NCI-H2029 treated with DMSO at 0.1 percent for 48 hours (cell line): ENCODE measurements around the gene ARFGEF3.

Experiments used
- DNase-seq: peaks from one replicate; lab custom pipeline; 2025; lab: John Stamatoyannopoulos, UW

ARFGEF3 gene

DNA sequence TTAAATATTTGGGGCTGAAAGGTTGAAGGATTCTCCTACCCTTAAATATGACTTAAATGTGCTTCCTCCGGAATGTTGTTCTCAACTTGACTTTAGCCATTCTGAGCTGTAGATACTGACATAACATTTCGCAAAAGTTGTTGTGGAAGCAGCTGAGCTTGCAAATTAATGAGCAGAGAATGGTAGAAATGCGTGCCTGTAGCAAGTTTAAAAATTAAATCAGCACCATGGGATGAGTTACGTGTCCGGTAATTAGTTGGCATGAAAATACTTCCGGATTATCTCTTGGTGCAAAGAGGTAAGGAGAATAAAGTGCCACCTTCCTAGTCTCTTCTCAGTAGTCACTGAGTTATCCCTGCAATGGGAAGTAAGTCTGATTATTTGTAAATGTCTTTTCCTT, 80.2 kb downstream of the ARFGEF3 start:
- DNase-seq, result no peak

DNA sequence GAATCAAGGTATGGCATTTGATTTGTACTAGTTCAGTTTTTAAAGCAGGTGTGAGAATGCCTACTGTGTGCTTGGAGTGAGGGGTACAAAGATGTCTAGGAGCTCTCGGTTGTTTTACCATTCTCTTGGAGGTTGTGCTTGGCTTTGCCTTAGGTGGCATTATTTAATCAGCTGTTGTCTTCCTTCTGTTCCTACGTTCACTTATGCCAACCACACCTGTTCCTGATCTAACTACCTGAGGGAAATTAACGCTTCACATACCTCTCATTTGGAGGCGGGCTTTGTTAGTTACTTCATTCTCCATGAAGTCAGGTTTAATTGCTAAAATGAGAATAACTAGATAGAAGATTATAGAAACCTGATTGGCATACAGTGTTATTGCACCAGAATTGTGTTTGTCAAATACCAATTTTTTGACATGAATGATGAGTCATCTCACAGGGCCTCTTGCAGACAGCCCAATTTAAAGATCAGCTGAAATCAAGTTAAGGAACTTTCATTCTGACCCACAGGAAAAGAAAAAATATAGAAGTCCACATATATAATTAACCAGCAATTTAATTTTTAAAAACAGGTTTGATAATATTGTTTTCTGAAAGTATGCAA, 81.4 kb downstream of the ARFGEF3 start:
- no peak for DNase-seq

DNA sequence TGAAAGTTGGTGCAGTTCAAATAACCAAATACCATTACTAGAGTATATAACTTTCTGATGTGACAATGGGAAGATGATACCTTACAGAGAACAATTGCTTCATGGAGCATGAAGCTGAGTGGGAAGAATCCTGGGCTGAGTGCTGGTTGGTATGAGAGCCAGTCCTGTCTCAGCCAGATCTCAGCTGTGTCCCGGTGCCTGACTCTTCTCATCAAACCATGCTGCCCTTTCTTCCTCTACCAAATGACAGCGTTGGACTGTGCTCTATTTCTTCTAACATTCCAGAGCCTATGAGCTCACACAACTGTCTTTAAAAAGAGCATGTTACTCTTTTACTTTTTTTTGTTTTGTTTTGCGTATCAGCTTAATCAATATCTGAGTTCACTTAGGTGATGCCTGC, 84.0 kb downstream of the ARFGEF3 start:
- DNase-seq, result no peak

DNA sequence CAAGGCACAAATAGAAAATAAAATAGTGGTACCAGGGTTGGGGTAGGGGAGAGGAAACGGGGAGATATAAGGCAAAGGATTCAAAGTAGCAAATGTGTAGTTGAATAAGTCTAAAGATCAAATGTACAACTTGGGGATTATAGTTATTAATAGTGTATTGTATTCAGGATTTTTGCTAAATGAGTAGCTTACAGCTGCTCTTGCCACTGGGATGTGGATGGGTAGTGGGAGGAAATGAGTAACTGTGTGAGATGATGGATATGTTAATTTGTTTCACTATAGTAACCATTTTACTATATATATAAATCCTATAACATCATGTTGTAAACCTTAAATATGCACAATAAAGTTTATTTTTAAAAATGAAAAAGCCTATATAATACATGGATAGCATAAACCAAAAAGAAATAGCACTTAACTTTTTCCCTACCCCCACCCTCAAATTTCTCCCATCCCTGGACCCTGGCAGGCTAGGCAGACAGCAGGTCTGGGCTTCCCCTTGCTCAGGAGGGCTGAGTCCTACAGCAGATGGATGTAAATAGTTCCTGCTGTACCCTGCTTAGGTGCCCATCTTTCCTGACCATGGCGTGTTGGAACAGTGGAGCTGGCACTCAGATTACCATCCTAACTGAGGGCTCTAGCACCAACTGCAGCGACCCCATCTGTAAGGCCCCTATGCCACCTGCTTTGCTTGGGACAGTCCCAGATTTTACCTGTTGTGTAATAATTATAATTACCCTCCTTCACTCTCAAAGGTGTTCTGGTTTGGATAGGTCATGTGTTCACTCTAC, 85.1 kb downstream of the ARFGEF3 start:
- DNase-seq, result no peak

DNA sequence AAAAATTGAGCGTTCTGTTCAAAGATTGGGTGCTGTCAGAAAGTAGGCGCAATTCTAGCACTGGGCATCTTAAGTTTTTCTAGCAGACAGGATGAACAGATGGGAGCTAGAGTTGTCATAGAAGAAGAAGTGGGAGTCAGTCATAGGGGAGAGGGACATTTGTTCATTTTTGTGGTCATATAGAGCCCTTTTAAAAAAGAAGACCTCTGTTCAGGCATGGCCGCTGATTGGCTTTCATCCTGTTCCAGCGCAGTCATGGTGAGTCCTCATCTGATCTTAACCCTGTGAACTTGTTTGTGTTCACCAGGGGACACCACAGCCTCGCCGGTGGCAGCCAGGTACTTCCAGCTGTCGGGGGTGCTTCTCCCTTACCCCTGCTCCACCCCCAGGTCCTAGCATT, 86.3 kb downstream of the ARFGEF3 start:
- no peak for DNase-seq

DNA sequence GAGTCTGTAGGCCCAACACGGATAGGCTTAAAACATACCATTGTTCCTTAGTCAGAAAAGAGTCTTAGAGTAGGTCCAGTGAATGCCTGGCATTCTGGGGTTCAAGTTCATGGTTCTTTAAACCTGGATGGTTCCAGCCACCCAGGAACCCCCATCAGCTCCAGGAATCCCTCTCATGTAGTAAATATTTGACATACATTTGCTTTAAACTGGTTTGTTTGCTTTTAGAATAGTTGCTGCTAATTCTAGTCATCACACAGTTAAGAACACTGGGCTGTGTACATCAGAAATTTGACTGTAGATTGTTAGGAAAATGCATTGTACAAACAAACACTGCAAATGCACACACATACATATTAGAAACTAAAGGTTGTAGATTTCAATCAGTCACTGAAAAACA, 87.1 kb downstream of the ARFGEF3 start:
- DNase-seq, result no peak

DNA sequence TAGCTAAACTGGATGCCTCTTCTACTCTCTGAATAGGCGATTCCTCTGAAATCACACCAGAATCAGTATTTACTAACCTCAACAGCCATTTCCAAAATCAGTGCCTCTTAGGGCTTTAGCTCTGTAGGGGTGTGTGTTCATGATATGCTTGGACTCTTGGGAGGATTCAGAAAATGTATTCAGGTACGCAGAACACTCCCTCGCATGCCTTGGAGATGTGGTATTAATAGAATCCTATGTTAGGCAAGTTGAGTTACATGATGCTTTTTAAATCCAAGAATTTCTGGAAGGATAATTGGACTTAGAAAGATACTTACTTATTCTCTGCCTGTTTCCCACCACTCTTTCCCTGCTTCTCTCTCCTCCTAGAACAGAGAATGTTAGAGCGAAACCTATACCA, 88.3 kb downstream of the ARFGEF3 start:
- no peak for DNase-seq

DNA sequence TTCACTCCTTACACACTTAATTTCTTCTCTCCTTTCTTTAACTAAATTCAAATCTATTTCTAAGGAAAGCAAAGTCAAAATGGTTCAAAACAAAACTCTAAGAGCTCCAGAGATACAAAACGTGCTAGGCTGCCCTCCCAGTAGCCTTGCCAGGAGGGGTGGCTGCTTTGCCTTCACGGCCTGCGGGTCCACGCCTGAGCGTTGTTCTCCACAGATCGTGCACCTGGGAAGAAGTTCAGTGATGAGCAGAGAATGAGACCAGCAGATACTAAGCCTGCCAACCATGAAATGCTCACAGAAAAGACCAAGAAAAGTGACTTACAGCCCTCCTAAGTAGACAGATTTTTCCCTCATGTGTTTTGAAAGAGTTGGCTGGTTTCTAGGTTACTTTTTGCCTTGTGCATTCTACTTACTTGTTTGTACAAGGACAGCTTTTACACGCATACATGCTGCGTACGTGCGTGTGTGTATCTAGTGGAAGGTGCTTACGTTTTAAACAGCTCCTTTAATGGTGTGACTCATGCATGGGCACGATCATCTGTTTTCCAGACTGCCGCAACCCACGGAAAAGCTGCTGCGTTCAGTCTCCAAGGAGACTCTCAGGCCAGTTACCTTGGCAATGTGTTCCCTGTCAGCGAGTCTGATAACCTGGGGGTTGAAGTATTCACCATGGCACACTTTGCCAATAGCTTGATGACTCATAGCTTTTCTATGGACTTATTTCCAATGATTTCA, 88.9 kb downstream of the ARFGEF3 start:
- no peak for DNase-seq

DNA sequence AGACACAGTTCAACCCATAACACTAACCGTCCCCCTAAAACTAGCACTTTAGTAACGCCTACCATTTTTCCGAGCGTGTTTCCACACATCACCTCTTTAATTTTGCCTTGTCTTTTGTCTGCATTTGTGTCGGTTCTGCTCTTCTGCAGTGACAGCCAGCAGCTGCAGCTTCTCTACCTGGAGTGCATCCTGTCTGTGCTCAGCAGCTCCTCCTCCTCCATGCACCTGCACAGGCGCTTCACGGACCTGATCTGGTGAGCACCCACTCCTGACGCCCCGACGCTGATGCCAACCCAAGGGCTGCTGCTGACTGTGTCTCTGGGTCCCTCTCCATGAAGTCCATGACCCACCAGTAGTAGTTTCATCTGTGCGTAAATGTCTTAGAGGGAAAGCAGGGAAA, 92.0 kb downstream of the ARFGEF3 start:
- DNase-seq, result no peak

DNA sequence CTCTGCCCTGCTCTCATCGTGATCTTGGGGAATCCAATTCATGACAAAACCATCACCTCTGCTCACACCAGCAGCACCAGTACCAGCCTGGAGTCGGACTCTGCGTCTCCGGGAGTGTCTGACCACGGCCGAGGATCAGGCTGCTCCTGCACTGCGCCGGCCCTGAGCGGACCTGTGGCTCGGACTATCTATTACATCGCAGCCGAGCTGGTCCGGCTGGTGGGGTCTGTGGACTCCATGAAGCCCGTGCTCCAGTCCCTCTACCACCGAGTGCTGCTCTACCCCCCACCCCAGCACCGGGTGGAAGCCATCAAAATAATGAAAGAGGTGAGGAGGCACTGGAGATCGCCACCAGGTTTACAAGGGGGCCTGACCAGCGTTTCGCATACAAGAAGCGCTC, 93.7 kb downstream of the ARFGEF3 start:
- no peak for DNase-seq

DNA sequence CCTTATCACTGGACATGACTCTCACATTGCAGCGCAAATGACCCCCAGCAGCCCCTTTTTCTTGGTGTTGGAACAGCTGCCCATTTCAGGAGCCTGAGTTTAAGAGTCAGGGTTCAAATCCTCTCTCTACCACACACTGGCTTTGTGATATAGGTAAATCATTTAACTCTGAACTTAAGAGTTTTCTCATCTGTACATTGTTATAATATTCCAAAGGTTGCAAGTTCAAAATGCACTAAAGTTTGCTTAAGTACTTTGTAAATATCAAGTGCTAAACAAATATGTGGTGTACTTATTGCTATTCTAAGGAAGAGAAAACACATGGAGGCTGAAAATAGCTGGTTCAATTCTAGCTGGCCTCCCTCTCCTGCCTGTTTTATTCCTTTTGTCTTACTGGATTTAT, 95.9 kb downstream of the ARFGEF3 start:
- no peak for DNase-seq

DNA sequence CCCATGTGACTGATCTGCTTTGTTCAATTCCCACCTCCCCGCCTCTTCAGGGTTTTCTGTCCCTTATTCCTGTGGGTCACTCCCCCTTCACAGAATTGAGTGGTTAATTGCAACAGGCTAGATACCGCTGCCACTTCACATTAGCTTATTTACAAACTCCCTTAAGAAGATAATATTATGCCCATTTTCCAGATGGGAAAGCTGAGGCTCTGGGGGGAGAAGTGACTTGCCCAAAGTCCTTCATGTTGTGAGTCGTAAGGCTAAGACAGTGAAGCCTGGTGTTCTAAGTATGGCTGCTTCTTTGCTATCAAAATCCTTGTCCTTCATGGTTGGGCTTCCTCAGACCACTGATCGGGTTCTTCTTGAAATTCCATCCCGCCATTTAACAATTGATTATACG, 96.5 kb downstream of the ARFGEF3 start:
- no peak for DNase-seq

DNA sequence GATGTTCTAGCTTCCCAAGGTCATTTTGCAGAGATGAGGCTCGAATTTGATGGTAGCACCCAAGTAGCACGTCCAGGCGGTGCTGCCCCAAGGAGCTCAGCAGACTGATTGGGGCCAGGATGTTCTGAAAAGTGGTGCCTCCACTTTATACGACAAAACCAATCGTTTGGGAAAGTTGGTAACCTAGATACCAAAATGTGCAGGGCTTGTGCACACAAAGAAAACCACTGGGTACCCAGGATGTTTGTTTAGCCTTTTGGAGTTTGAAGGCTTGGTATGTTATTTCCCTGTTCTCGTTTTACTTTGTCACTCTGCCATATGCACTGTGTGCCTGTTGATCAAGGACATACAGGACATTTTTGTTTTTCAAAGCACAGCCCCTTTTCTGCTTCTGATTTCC, 97.3 kb downstream of the ARFGEF3 start:
- no peak for DNase-seq

DNA sequence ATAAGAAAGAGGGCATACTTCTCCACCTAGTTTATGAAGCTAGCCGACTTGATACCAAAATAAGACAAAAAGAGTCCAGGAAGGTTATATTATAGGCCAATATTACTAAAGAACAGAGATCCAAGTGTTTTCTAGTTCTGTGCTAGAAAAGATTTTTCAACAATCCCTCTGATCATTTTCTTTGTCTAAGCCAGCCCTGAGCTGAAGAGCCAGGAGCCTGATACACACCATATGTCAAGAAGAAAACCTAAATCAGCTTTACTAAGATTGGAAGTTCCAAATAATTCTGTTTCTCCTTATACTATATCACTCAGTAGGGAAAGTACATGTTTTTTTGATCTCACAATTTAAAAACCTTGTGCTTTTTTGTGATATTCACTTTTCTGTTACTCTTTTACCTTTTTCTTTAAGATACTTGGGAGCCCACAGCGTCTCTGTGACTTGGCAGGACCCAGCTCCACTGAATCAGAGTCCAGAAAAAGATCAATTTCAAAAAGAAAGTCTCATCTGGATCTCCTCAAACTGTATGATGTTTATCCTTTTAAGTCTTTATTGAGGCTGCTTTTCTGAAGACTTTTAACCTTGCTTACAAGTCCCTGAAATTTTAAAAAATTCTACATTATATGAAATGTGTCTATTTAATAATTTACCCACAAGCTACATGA, 99.5 kb downstream of the ARFGEF3 start:
- DNase-seq, result no peak

DNA sequence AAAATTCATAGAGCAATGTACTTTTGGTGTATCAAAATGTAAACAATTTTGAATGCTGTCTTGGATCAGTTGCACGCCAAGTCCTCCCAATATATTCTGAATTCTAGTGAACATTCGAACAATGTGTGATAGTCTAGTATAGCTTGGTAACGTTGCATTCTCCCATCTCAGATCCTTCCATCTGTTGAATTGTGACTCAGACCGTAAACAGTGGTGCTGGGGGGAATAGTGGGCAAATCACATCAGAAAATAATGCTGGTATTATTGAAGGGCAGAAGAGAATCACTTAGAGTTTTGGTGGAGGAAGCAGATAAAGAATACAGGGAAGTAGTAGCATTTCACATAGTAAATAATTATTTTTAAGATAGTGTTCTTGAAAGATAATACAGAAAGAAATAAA, 102.2 kb downstream of the ARFGEF3 start:
- no peak for DNase-seq

DNA sequence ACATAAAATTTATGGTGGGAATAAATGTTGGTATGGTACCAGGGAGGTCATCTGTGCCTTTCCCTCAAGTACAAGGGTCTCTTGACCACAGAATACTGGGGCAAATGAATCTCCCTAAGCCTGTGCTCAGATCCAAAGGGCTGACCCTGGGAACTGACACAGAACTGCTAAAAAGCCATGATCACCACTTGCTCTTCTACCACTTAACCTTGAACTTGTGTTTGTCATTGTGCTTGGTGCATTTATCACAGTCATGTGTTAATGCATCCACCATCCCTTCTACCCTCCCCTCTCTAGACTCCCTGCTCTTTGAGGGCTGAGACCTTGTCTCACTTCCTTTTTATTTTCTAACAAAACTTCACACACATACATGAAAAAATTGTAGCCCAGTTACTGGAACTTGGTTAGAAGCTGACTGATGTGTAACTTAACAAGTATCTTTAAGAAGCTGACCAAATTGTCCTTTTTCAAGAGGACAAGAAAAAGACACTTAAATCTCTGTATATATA, 102.7 kb downstream of the ARFGEF3 start:
- no peak for DNase-seq

DNA sequence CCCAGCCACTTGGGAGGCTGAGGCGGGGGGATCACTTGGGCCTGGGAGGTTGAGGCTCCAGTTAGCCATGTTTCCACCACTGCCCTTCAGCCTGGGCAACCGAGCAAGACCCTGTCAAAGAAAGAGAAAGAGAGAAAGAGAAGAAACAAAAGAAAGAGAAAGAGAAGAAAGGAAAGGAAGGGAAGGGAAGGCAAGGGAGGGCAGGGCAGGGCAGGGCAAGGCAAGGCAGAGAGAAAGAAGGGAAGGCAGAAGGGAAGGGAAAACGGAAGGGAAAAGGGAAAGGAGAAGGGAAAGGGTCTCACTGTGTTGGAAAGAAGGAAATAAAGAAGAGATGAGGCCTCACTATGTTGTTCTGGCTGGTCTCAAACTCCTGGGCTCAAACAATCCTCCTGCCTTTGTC, 104.4 kb downstream of the ARFGEF3 start:
- DNase-seq, result no peak

DNA sequence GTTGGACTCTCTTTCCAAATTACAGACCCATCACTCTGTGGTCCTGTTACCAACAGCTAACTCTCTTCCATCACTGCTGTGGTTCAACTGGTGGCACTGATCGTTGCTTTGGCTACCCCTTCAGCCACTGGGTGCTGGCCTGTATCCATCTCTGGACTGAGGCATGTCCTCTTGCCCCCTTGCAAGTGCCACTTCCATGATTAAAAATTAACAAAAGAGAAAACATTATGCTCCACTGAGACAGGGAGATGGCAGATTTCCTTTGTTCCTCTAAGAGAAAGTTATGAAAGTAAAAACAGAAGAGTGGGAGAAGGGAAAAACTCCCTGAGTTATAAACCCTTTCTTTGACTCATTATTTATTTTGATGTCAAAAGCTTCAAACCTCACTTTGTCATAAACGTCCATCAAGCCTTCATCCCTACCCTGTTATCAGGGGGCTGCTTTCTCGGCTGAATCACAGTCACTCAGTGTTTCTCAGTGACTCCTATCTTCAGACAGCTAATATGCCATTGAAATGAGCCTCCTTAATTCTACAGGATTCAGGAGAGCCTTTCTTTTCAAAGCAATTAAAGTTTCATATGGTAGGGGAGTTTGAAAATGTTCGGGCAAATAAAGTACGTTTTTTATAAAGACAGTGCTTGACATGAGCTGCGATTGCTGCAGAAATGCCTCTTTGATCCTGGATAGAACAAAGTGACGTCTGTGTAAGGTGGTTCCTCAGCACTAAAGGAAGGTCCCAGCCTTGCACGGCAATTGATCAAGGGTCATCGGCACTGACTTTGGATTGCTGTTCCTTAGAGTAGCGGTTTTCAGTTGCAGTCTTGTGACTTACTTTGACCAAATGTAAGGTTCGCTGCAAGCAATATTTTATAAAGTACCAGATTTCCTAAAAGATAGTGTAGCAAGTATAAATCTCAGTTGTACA, 106.5 kb downstream of the ARFGEF3 start:
- DNase-seq, result no peak

DNA sequence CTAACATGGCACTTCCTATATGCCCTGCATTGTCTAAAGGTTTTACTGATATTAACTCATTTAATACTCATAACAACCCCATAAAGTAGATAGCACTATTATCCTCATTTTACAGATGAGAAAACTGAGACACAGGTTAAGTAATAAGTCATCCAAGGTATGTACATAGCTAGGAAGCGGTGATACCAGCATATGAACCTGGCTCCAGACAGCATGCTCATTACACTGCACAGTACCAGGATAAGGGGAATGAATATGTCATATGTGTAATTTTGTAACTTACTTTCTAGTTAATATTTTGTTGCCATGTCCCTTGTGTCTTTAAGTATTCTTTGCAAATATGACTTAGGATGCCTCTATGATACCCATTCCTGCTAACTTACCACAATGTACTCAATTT, 109.7 kb downstream of the ARFGEF3 start:
- no peak for DNase-seq

DNA sequence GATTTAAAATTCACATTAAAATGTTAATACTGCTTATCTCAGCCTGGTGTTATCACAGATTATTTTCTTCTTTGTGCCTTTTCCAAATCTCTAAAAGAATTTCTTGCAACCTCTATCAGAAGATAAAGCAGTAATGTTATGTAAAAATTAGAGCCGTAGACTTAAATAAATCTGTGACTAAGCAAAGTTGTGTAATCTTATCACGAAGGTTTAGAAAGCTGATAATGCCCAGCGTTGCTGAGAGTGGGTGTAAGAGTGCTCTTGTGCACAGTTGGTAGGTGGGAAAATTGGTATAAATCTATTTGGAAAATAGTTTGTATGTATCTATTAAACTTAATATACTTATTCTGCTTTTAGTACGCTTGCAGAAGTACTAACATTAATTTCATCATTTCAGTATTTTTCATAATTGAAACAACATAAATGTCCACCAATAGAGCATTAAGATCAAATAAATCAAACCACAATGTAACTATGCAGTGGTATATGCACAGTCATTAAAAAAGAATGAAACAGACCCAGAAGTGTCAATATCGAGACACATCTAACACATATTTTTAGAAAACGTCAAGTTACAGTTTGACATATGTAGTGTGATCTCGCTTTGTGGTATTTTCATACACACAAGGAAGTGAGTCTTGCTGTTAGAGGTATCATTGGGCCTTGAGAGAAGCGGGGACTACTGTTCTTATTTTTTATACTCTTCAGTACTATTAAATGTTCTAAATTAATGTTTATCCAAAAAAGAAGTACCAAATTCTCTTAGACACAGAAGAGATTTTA, 111.0 kb downstream of the ARFGEF3 start:
- no peak for DNase-seq

DNA sequence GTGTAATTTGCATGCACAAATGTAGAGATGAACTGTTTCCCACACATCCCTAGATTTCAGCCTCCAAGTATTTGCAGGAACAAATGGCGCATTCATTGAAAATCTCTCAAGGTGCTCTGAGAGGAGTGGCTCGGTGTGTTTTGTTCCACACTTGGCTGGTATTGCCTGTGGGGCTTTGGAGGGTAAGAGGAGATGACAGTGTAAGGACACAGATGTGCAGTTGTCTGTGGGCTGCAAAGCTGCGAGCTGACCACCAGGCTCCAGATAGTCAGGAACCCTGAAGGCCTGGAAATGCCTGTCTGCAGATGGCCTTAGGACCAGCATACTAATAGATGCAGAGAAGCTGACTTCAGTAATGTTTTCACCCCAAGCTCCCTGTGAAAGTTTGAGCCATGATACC, 114.2 kb downstream of the ARFGEF3 start:
- DNase-seq, result no peak
